Stimulated activated naive CD8-positive, alpha-beta T cell treated with anti-CD3 and anti-CD28 coated beads, Interleukin-15, Interleukin-2, amounts not matched to agents 100 ng/mL and 50 ng/mL, for 24 hours (primary cell): Measurements from ENCODE around the gene ZSWIM4.

Experiments
- H3K27ac Mint-ChIP-seq: one replicate; pipeline ENCODE4 v1.8.0; 2021; ENCODE audit warnings: mild to moderate bottlenecking, mixed read lengths
- H3K27me3 Mint-ChIP-seq: one replicate; pipeline ENCODE4 v1.8.0; 2021; ENCODE audit warnings: mixed read lengths
- H3K36me3 Mint-ChIP-seq: one replicate; pipeline ENCODE4 v1.8.0; 2021; ENCODE audit warnings: low read depth, mixed read lengths
- H3K4me1 Mint-ChIP-seq: one replicate; pipeline ENCODE4 v1.8.0; 2021; ENCODE audit warnings: low read depth, mixed read lengths
- H3K4me3 Mint-ChIP-seq: one replicate; pipeline ENCODE4 v1.8.0; 2021; ENCODE audit warnings: mild to moderate bottlenecking, mixed read lengths
- H3K9me3 Mint-ChIP-seq: one replicate; pipeline ENCODE4 v1.8.0; 2021; ENCODE audit warnings: mixed read lengths

Gene ZSWIM4

DNA sequence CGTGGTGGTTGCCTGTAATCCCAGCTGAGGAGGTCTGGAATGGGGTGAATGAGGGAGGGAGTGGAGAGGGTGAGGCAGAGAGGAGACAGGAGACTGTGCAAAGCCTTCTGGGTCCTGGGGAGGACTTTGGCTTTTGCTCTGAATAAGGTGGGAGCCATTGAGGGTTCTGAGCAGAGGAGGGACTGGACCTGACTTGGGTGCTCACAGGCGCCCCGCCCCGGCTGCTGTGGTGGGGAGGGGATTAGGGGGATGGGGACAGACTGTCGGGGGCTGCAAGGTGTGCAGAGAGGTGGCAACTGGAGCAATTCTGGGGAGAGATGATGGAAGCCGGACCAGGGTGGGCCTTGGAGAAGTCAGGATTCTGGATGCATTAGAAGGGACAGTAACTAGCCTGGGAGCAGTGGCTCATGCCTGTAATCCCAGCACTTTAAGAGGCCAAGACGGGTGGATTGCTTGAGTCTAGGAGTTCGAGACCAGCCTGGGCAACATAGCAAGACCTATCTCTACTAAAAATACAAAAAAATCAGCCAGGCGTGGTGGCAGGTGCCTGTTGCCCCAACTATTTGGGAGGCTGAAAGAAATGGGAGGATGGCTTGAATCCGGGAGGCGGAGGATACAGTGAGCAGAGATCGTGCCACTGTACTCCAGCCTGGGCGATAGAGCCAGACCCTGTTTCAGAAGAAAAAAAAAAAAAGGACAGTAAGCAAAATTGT lies 65.6 kb downstream of the ZSWIM4 start:
- H3K27ac Mint-ChIP-seq, result peak overlapping the region; percentile 98
- H3K4me3 Mint-ChIP-seq, result peak overlapping the region; percentile 97
- H3K36me3 Mint-ChIP-seq, result no peaks in the 10 kb centered on the region
- H3K4me1 Mint-ChIP-seq, result peaks cover 38% of the 10 kb centered on the region
- H3K9me3 Mint-ChIP-seq, result no peaks in the 10 kb centered on the region
- H3K27me3 Mint-ChIP-seq, result peaks cover 9% of the 10 kb centered on the region

DNA sequence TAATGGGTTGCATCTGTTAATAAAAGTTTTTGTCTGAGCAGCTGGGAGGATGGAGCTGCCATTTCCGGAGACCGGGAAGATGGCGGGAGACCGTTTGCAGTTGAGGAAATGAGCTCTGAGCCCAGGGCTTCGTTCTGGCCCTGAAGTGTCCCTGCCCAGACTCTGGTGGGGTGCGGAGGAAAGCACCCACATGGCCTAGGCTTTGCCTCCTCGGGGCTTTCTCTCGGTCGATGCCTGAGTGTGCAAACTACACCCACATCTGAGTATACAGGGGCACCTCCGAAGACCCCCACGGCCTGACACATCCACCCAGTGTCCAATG lies 66.1 kb downstream of the ZSWIM4 start:
- Mint-ChIP-seq H3K4me3 (peak overlapping the region; percentile 97), H3K36me3 (no peaks in the 10 kb centered on the region), H3K9me3 (no peaks in the 10 kb centered on the region), H3K27me3 (peaks cover 12% of the 10 kb centered on the region), H3K27ac (peak overlapping the region; percentile 98), H3K4me1 (peaks cover 41% of the 10 kb centered on the region)

DNA sequence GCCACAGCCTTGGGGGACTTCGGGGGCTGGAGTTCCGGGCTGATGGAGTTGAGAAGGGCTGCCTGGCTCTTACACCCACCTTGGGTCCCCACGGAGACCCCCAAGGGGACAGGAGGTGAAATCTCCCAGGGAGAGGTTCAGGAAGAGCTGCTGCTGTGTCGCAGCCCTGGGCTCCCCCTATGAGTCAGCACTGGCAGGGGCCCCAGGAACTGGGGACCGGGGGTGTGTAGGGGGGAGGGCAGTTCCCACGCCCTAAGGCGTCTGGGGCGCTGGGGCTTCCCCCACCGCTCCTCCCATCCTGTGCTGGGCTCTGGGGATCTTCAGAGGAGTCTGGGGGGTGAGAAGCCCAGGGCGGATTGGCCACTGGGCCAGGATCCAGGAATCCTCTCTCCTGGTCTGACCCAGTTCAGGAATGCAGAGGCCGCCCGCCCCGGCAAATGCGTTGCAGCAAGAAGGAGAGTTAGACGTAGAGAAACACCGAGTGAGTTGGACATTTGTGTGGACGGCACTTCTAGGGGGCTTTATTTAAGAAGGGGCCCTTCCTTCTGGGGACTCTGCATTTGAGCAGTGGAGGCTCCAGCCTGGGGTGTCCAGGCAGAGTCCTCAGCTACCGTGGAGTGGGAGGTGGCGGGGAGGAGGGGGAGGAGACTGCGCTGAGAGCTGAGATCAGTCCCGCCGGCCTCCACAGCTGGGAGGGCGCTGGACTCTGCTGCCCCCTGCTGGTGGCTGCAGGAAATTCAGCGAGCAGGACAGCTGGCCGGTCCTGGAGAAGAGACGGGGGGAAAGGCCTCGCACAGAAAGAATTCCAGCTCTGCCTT lies 66.7 kb downstream of the ZSWIM4 start:
- peak overlapping the region; percentile 98 for H3K27ac Mint-ChIP-seq
- H3K4me1 Mint-ChIP-seq, result peaks cover 46% of the 10 kb centered on the region
- peak overlapping the region; percentile 97 for H3K4me3 Mint-ChIP-seq

DNA sequence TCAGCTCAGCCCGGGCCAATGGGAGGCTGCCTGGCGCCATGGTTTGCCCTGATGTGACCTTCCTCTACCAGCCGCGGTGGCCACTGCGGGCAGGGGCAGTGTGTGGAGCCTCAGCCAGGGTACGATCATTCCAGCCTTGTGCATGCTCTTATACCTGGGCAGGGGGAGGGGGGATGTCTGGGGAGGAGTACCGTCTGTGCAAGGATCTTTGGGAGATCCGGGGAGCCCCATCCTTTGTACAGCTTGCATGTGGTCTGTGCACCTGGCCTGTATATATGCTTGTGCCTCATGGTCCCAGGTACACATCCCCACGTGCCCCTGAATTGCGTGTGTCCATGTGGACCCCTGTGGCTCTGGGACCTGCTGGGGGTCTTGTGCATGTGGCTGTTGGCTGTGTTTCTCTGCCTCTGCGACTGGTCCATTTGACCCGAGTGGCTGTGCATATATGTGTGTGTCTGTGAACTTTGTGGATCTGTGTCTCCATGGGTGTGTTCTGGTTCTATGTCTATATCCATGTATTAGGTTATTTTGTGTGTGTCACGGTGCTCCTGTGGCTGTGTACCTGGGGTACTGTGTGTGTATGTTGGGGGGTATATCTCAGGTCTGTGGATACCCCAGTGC lies 68.9 kb downstream of the ZSWIM4 start:
- no peaks in the 10 kb centered on the region for H3K36me3 Mint-ChIP-seq
- H3K27me3 Mint-ChIP-seq, result peaks cover 25% of the 10 kb centered on the region
- peak overlapping the region; percentile 33 for H3K27ac Mint-ChIP-seq
- peaks cover 55% of the 10 kb centered on the region for H3K4me1 Mint-ChIP-seq
- no peaks in the 10 kb centered on the region for H3K9me3 Mint-ChIP-seq
- H3K4me3 Mint-ChIP-seq, result peak overlapping the region; percentile 72

More for the DNA sequence above, 66.7 kb downstream of the ZSWIM4 start:
- Mint-ChIP-seq H3K27me3 (peaks cover 16% of the 10 kb centered on the region), H3K36me3 (no peaks in the 10 kb centered on the region), H3K9me3 (no peaks in the 10 kb centered on the region)

DNA sequence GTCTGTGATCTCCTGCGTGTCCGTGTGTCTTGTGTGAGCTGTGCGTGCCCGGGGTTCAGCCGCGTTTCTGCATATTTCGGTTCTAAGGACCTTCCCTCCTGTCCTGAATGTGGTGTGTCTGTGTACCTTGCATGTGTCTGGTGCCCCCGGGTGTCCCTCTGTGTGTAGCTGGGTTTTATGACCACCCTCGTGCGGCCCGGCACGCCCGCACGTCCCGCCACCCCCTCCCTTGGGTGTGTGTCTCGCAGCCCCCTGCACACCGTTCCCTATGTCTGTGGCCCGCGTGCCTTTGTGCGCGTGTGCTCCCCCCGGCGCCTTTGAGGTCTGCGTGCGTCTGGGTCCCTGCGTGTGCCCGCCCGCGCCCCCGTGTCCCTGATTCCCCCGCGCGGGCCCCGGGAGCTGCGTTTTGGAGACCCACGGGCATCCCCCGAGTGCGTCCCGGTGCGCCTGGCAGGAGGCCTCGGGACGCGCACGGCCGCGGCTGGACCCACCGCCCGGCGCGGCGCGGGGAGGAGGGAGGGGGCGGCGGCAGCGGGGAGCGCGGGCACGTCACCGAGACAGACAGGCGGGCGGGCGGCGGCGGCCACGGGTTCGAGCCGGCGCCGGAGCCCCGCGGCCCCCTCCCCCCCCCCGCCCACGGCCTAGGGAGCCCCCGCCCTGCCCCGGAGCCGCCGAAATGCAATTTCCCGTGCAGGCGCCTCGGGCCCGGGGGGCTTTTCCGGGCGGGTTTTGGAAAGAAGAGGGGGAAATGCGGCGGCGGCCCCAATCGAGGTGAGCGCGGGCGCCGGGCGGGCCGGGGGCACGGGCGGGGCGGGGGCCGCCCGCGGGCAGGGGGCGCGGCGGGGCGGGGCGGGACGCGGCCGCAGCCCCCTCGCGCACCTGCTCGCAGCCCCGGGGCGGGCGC lies 69.7 kb downstream of the ZSWIM4 start:
- Mint-ChIP-seq H3K27me3 (peaks cover 25% of the 10 kb centered on the region), H3K36me3 (no peaks in the 10 kb centered on the region), H3K9me3 (no peaks in the 10 kb centered on the region), H3K4me3 (peak overlapping the region; percentile 72), H3K27ac (peak overlapping the region; percentile 33), H3K4me1 (peaks cover 47% of the 10 kb centered on the region)

DNA sequence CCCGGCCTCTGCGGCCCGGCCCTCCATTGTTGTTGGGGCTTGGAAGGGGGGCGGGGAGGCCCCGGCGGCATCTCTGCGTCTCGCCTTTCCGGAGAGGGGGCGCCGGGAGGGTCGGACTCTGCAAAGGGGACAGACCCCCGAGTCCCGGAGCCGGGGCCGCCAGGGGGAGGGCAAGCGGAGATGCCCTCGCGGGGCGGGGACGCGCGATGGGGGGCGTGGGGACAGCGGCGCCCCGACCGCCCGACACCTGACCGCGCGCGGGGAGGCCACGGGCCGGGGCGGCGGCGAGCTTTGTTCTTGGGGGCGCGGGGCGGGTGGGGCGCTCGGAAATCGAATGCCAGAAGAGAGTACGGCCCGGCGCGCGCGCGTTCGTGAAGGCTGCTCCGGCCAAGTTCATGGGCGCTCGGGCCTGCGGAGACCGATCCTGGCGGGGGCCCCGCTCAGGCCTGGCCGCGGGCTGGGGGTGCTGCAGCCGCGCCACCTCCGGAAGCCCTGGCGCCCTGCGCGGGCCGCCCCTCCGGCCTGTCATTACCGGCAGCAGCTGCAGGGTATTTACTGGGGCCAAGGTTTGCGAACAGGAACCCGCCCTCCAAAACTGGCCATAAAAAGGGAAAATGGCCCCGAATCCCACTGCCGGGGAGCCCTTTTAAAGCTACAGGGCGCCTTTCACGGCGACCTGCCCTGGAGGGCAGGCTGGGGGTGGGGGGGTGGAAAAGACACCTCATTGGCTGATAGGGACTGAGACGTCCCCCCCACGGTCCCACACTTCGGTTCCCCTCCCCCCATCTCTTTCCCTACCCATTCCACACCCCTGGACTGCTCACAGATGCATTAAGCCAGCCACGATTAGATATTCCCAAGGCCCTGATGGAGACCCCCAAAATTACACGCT lies 70.6 kb downstream of the ZSWIM4 start:
- H3K4me3 Mint-ChIP-seq, result peak overlapping the region; percentile 80
- H3K36me3 Mint-ChIP-seq, result no peaks in the 10 kb centered on the region
- H3K27ac Mint-ChIP-seq, result no peak overlapping the region
- H3K4me1 Mint-ChIP-seq, result peaks cover 42% of the 10 kb centered on the region
- H3K9me3 Mint-ChIP-seq, result no peaks in the 10 kb centered on the region
- H3K27me3 Mint-ChIP-seq, result peaks cover 25% of the 10 kb centered on the region

DNA sequence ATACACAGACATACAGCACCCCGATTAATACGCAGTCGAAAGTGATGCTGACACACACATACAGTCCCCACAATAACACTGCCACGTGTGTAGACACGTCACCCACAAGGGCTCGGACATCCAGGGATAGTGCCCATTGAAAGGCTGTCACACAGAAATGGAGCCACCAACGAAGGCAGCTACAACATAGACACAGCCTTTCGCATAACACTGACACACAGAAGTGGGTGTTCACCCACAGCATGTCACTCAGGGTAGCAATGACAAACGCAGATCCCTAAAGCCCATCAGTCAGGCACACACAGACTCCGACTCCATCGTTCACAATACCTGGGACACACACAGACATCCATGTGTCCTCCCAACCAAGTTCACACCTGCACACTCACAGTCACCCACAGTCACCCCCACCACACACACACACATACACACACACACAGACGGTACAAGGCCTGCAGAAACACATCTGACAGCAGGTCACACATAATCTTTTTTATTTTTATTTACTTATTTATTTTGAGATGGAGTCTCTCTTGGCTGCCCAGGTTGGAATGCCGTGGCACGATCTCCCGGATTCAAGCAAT lies 71.3 kb downstream of the ZSWIM4 start:
- H3K4me3 Mint-ChIP-seq, result peak overlapping the region; percentile 80
- peak overlapping the region; percentile 36 for H3K27ac Mint-ChIP-seq
- H3K36me3 Mint-ChIP-seq, result no peaks in the 10 kb centered on the region
- peaks cover 35% of the 10 kb centered on the region for H3K4me1 Mint-ChIP-seq
- peaks cover 25% of the 10 kb centered on the region for H3K27me3 Mint-ChIP-seq
- H3K9me3 Mint-ChIP-seq, result no peaks in the 10 kb centered on the region

DNA sequence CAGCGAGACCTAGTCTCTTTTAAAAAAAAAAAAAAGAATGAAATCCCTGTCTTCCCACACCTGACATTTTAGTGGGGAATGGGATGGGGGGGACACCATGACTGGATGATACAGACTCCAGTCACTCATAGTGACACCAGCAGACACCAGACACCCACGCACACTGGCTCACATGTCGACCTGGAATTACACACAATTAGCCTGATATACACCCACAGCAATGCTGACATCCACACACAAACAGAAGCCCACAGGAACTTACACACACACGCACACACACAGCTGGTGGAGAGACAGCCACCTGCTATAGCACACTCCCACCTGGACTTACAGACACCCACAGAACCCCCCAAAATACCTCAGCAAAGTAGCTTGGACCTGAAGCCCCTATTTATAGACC lies 73.4 kb downstream of the ZSWIM4 start:
- no peaks in the 10 kb centered on the region for H3K9me3 Mint-ChIP-seq
- no peaks in the 10 kb centered on the region for H3K36me3 Mint-ChIP-seq
- no peak overlapping the region for H3K27ac Mint-ChIP-seq
- peaks cover 36% of the 10 kb centered on the region for H3K4me1 Mint-ChIP-seq
- no peak overlapping the region for H3K4me3 Mint-ChIP-seq
- peaks cover 25% of the 10 kb centered on the region for H3K27me3 Mint-ChIP-seq

DNA sequence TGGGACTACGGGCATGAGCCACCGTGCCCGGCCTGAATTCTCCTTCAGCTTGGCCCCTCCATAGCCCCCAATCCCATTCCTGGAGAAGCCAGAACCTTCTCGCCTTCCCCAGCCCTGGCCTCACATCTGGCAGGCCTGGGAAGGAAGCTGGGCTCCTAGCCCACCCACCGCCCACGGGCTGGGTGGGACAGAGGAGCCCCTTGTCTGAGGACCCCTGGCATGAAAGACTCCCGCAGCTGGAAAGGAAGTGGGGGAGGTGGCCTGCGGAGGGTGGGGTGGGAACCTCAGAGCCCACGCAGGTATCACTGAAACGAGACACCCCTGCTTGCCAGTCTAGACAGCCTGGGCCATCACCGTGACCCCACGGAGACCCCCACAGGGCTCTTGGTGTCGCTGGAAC lies 74.0 kb downstream of the ZSWIM4 start:
- H3K4me3 Mint-ChIP-seq, result no peak overlapping the region
- H3K27ac Mint-ChIP-seq, result no peak overlapping the region

DNA sequence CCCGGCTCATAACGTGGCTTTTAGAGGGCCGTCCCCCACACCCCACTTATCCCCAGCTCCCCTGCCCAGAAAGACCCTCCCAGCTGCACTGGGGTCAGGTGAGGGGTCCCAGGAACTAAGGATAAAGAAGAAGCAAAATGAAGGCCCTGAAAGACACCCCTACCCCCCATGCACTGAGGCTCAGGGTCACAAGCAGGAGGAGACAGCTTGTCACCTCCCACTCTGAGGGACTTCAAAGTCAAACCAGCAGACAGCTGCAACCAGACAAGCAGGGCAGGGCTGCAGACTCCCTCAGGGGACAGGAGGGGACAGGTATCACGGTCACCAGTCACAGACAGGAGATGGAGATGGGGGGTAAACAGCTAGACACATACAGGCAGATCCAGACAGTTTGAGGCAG lies 75.6 kb downstream of the ZSWIM4 start:
- Mint-ChIP-seq H3K4me1 (peaks cover 25% of the 10 kb centered on the region), H3K4me3 (no peak overlapping the region), H3K9me3 (no peaks in the 10 kb centered on the region), H3K27ac (no peak overlapping the region), H3K36me3 (no peaks in the 10 kb centered on the region), H3K27me3 (peaks cover 19% of the 10 kb centered on the region)

More for the DNA sequence above, 74.0 kb downstream of the ZSWIM4 start:
- Mint-ChIP-seq H3K9me3 (no peaks in the 10 kb centered on the region), H3K4me1 (peaks cover 30% of the 10 kb centered on the region), H3K36me3 (no peaks in the 10 kb centered on the region), H3K27me3 (peaks cover 22% of the 10 kb centered on the region)

DNA sequence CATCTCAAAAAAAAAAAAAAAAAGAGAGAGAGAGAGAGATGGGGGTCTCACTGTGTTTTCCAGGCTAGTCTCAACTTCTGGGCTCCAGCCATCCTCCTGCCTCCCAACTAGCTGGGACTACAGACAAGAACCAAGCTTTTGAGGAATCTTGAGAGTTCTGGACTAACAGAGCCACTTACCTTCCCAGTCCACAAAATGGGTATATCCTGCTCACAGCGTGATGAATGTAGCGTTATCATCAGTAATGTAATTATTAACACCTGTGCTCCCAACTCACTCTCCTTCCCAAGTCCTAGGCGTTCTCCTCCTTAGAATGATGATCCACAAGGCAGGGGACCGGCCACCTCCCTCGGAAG lies 77.1 kb downstream of the ZSWIM4 start:
- Mint-ChIP-seq H3K4me1 (peaks cover 17% of the 10 kb centered on the region), H3K9me3 (no peaks in the 10 kb centered on the region), H3K4me3 (peak overlapping the region; percentile 63), H3K36me3 (no peaks in the 10 kb centered on the region), H3K27ac (no peak overlapping the region), H3K27me3 (peaks cover 12% of the 10 kb centered on the region)

DNA sequence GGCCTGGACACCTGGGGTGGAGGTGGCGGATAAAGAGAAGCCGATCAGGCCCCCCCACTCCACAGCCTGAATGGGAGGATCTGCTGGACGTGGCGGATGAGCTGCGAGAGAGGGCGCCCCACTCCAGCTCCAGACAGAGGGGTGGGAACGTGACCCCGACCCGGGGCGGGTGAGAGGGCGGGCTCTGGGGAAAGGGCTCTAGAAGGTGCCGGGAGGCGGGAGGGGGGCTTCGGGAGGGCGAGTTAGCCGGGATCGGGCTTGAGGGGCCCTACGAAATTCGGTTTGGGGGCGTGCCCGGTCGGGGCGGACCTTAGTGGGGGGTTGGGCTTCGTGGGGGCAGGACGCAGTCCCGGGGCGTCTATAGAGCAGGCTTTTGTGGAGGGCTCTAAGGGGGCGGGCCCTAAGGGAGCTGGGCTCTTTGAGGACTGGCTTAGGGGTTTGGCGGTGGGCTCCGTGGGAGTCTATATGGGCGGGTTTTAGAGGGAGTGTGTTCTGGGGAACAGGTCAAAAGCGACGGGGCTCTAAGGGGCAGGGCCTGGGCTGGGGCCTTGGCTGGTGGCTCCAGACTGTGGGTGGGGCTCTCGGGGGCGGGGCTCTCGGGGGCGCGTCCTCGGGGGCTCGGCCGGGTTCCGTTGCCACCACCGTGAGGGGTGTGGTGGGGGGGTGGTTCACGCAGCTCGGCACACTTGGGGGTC lies 77.6 kb downstream of the ZSWIM4 start:
- H3K36me3 Mint-ChIP-seq, result no peaks in the 10 kb centered on the region
- no peak overlapping the region for H3K27ac Mint-ChIP-seq
- peaks cover 17% of the 10 kb centered on the region for H3K4me1 Mint-ChIP-seq
- no peaks in the 10 kb centered on the region for H3K9me3 Mint-ChIP-seq
- H3K4me3 Mint-ChIP-seq, result peak overlapping the region; percentile 63
- H3K27me3 Mint-ChIP-seq, result peaks cover 8% of the 10 kb centered on the region

DNA sequence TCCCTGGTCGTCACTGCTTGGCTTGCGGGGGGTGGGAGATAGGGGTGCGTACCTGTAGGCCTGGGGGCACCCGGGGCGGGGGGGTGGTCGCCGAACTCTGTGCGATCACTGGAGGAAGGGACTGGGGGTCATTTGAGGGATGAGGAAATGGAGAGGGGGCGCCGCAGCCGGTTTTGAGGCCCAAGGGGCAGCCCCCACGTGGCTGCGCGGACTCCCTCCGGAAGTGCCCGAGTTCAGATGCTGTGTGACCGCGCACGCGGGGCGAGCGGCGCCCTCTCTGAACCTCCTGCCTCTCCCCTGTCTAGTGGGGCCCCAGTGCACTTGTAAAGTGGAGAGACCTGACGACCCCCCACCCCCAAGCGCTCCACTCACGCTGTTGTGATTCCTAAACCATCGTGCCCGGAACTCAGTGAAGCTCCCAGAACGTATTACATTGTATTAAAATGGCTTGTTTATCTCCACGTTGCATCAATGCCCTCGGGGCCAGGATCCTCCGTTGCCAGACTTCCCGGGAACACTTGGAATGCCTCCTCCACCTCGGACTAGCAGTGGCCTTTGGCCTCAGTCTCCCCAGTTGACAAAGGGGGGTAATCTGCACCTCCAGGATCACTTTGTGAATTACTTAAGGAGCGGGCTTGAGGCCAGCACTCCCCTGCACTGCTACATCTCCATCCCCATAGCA lies 78.7 kb downstream of the ZSWIM4 start:
- peaks cover 10% of the 10 kb centered on the region for H3K4me1 Mint-ChIP-seq
- H3K36me3 Mint-ChIP-seq, result no peaks in the 10 kb centered on the region
- H3K9me3 Mint-ChIP-seq, result no peaks in the 10 kb centered on the region
- no peak overlapping the region for H3K4me3 Mint-ChIP-seq
- no peak overlapping the region for H3K27ac Mint-ChIP-seq
- peaks cover 3% of the 10 kb centered on the region for H3K27me3 Mint-ChIP-seq
